Ovary (tissue), 9 donors: Measurements from ENCODE around the gene FKBP4. TPM values are rescaled to one million over a fixed set of nuclear protein-coding genes. Genes with fewer than 3 reads are reported as not detected.

Experiments
- DNase-seq, 5 donors: peaks; one replicate each; pipeline ENCODE4 v3.0.0-alpha.2; 2019 to 2020
- H3K27ac ChIP-seq, 2 donors: fragments of 200-600 bp; one replicate each; pipeline versions ENCODE4 v1.5.1 to v1.8.0; 2019 to 2022
- H3K27me3 ChIP-seq: fragments of 200-600 bp; one replicate; pipeline ENCODE4 v1.8.0; 2022
- H3K36me3 ChIP-seq: fragments of 200-600 bp; sonication (generic); one replicate; pipeline ENCODE4 v1.5.1; 2019
- H3K4me1 ChIP-seq: one replicate; pipeline ENCODE4 v1.8.1; 2013; ENCODE audit warnings: mild to moderate bottlenecking, moderate library complexity; ENCODE audit not compliant: insufficient read depth
- H3K4me3 ChIP-seq: fragments of 200-600 bp; sonication (generic); one replicate; pipeline ENCODE4 v1.5.1; 2017
- H3K9me3 ChIP-seq, 2 donors: fragments of 200-600 bp in 1 of 2; sonication (generic) in 1 of 2; one replicate each; pipeline versions ENCODE4 v1.5.1 to v1.8.1; 2013 to 2019; ENCODE audit warnings: mild to moderate bottlenecking in 1 of 2, moderate library complexity in 1 of 2
- CTCF ChIP-seq, 3 donors: fragments of 450-650 bp in 2 of 3; fragments of 200-600 bp in 1 of 3; IDR thresholded peaks; one replicate each; pipeline versions ENCODE4 v1.5.1 to v1.8.0; 2016 to 2022; ENCODE audit warnings: antibody characterized with exemption in 3 of 3, mild to moderate bottlenecking in 1 of 3
- EP300 ChIP-seq: sonication (generic); formaldehyde crosslinking; IDR thresholded peaks from one replicate; pipeline ENCODE4 v1.6.1; 2017; ENCODE audit warnings: antibody characterized with exemption
- POLR2A ChIP-seq: fragments of 450-650 bp; IDR thresholded peaks from one replicate; pipeline ENCODE4 v1.6.1; 2017; ENCODE audit warnings: antibody characterized with exemption, mild to moderate bottlenecking, moderate library complexity
- WGBS, 3 donors: extraction: QIAGEN DNeasy Blood & Tissue Kit in 1 of 3; methylation state at CpG; one replicate each; pipeline versions ENCODE4 v1.1.5 to v1.1.7; 2013 to 2017; 5-methylcytosine and 5-hydroxymethylcytosine counted together
- intact Hi-C, 4 donors: fragments of 100-400 bp; cut with DNase I; formaldehyde crosslinking; loops; one replicate each; pipeline versions ENCODE4 v1.11.0 to v1.15.1; 2022 to 2023
- polyA plus RNA-seq, 2 donors: library from polyadenylated mRNA; stranded (reverse); fragments of 200-250 nt in 1 of 2; fragments of 350-450 nt in 1 of 2; fragmentation: Illumina TruSeq in 1 of 2; extraction: RNeasy Lipid Tissue Mini Kit (QIAGEN cat#74804) in 1 of 2; gene quantifications; one replicate each; pipeline ENCODE4 v1.2.3, GENCODE V29; 2013 to 2014
- total RNA-seq, 7 donors: library from RNA; depleted of rRNA in 2 of 7; stranded (reverse); fragments of >200 nt in 2 of 7; fragmentation: NEBNext Ultra II Directional in 3 of 7; extraction: Animal tissue kit (Norgen Biotek cat#: 25700) in 3 of 7; gene quantifications; one replicate each; pipeline versions ENCODE4 v1.1.0 to v1.2.4, GENCODE V29; 2016 to 2023
- donor health status: DM: no; HTN: no; CAD: no; lungs with moderate emphysema.
- donor health status: DM: no; HTN: no; CAD: no.
- donor health status: Bipolar disorder and iron deficiency.
- donor health status: DM: yes; HTN: yes; CAD: no.
- donor health status: DM: no; HTN: no; CAD: no.
- donor health status: DM: yes; HTN: yes; CAD: no.

The FKBP4 gene
- total and polyA plus RNA-seq, 9 donors, result 25.1 to 109 (median 57.5) TPM

- Histone ChIP-seq H3K27me3 (no peaks in the 10 kb centered on the region), H3K4me3 (no peak overlapping the region), H3K9me3 (no peaks in the 10 kb centered on the region), H3K4me1 (peaks cover 12% of the 10 kb centered on the region), H3K36me3 (no peaks in the 10 kb centered on the region), H3K27ac (no peak overlapping the region)
- intact Hi-C loops, result no loop called here
- TF ChIP-seq CTCF (IDR thresholded peaks at IDR 0.05), result no peak
- no peak for TF ChIP-seq EP300
- no peak for TF ChIP-seq POLR2A
- no peak for DNase-seq
- 84 to 92% (median 84%) methylated on average over 3 of the region's 3 CpGs for WGBS, 3 donors
Measured at GRCh38 chr12:2800046-2800570, 5.3 kb downstream of the FKBP4 start.

- no peak overlapping the region for H3K4me3 ChIP-seq
- WGBS, 3 donors, result 55 to 66% (median 58%) methylated on average over 16 of the region's 16 CpGs
- peaks cover 11% of the 10 kb centered on the region for H3K4me1 ChIP-seq
- no peaks in the 10 kb centered on the region for H3K9me3 ChIP-seq
- intact Hi-C loops, result no loop called here
- no peak for DNase-seq
- no peaks in the 10 kb centered on the region for H3K36me3 ChIP-seq
- TF ChIP-seq CTCF (IDR thresholded peaks at IDR 0.05) (no peak), EP300 (no peak), POLR2A (no peak)
- no peaks in the 10 kb centered on the region for H3K27me3 ChIP-seq
- H3K27ac ChIP-seq, result no peak overlapping the region
Measured at GRCh38 chr12:2801044-2801783, 6.4 kb downstream of the FKBP4 start.

- Histone ChIP-seq H3K27ac (no peak overlapping the region), H3K9me3 (no peaks in the 10 kb centered on the region), H3K4me3 (no peak overlapping the region), H3K4me1 (no peaks in the 10 kb centered on the region), H3K27me3 (no peaks in the 10 kb centered on the region), H3K36me3 (no peaks in the 10 kb centered on the region)
- no peak for DNase-seq
- WGBS, 3 donors, result 71 to 77% (median 73%) methylated on average over 7 of the region's 7 CpGs
- TF ChIP-seq CTCF (IDR thresholded peaks at IDR 0.05) (no peak), EP300 (no peak), POLR2A (no peak)
- intact Hi-C loops, result no loop called here
Measured at GRCh38 chr12:2803635-2804392, 9.0 kb downstream of the FKBP4 start.

GRCh38 chr12:2804393-2805142, 9.8 kb downstream of the FKBP4 start:
- H3K4me1 ChIP-seq, result no peaks in the 10 kb centered on the region
- H3K9me3 ChIP-seq, result no peaks in the 10 kb centered on the region
- DNase-seq, result peak; percentile 62 to 82 (median 76)
- intact Hi-C loops, result no loop called here
- TF ChIP-seq POLR2A (no peak), CTCF (IDR thresholded peaks at IDR 0.05) (no peak), EP300 (no peak)
- H3K4me3 ChIP-seq, result no peak overlapping the region
- WGBS, 3 donors, result 31 to 41% (median 34%) methylated on average over 5 of the region's 5 CpGs
- no peaks in the 10 kb centered on the region for H3K36me3 ChIP-seq
- no peak overlapping the region for H3K27ac ChIP-seq
- H3K27me3 ChIP-seq, result no peaks in the 10 kb centered on the region
